SHP77 (cell line): Measurements from ENCODE around the gene BPIFA1.

ENCODE experiments used
- DNase-seq, 2 experiments: peaks; one replicate each; lab custom pipeline; 2025; lab: John Stamatoyannopoulos, UW

The BPIFA1 gene

GRCh38 chr20:33239979-33240736 lies 4.4 kb downstream of the BPIFA1 start:
- DNase-seq: no peak

GRCh38 chr20:33240923-33241322 lies 5.1 kb downstream of the BPIFA1 start:
- DNase-seq: no peak

- no peak for DNase-seq
Measured at GRCh38 chr20:33242319-33243100, 6.7 kb downstream of the BPIFA1 start.

GRCh38 chr20:33246077-33246476 lies 10.3 kb downstream of the BPIFA1 start:
- no peak for DNase-seq

GRCh38 chr20:33249456-33249855 lies 13.7 kb downstream of the BPIFA1 start:
- DNase-seq: no peak

DNA sequence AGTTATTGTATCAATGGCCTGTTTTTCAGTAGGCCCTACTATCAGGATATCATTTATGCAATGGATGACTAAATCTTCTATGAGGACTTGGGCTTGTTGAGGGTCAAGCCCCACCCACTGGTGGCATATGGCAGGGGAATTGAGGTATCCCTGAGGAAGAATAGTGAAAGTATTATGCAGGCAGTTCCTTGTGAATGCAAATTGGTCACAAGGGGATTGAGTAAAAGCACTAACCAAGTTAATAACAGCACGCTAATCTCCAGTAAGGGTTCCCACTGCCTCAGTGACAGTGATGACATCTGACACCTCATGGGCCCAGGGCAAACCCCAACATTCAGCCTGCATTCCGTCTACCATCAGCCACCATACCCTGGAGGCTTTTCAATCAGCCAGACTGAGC lies 14.9 kb downstream of the BPIFA1 start:
- no peak for DNase-seq

- no peak for DNase-seq
Measured at GRCh38 chr20:33251496-33251895, 15.7 kb downstream of the BPIFA1 start.

- DNase-seq: no peak
Measured at GRCh38 chr20:33252460-33252859, 16.7 kb downstream of the BPIFA1 start.

GRCh38 chr20:33255005-33255404 lies 19.2 kb downstream of the BPIFA1 start:
- DNase-seq: no peak

DNA sequence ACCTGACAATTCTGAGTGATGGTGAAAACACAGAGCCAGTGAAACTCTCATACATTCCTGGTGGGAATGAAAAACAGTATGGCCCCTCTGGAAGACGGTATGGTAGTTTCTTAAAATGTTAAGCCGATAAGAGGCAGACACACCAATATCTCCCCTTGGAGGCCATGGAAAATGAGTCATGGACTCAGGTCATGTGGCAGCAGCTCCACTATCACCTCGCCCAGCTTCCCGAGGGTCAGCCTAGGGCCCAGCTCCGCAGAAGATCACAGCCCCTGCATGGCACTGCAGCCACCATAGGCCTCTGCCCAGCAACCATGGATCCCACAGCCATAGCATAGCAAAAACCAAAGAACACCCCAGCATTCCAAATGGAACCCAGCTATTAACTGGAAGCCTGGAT lies 21.4 kb downstream of the BPIFA1 start:
- DNase-seq: no peak

DNA sequence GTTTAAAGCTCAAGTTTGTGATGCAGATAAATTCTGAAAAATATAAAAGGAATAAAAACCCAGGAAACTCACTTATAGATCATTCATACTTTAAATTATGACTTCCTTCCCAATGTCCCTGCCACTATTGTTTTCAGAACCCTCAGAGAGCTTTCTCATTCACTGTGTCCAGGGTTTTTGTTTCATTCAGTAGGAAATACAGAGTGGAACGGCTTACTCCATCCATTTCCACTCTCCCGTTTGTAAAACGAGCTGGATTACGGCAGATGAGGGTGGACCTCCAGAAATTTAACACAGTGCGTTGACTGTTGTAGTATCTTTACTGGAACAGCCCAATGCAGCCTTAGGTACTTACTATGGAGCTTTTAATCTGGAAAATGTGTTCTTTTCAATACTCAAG lies 23.6 kb downstream of the BPIFA1 start:
- no peak for DNase-seq

GRCh38 chr20:33261465-33261864 lies 25.7 kb downstream of the BPIFA1 start:
- DNase-seq: no peak

GRCh38 chr20:33262658-33263065 lies 26.9 kb downstream of the BPIFA1 start:
- DNase-seq: peak; percentile 53 to 58

GRCh38 chr20:33263784-33264183 lies 28.0 kb downstream of the BPIFA1 start:
- no peak for DNase-seq

GRCh38 chr20:33267701-33268100 lies 31.9 kb downstream of the BPIFA1 start:
- no peak for DNase-seq

DNA sequence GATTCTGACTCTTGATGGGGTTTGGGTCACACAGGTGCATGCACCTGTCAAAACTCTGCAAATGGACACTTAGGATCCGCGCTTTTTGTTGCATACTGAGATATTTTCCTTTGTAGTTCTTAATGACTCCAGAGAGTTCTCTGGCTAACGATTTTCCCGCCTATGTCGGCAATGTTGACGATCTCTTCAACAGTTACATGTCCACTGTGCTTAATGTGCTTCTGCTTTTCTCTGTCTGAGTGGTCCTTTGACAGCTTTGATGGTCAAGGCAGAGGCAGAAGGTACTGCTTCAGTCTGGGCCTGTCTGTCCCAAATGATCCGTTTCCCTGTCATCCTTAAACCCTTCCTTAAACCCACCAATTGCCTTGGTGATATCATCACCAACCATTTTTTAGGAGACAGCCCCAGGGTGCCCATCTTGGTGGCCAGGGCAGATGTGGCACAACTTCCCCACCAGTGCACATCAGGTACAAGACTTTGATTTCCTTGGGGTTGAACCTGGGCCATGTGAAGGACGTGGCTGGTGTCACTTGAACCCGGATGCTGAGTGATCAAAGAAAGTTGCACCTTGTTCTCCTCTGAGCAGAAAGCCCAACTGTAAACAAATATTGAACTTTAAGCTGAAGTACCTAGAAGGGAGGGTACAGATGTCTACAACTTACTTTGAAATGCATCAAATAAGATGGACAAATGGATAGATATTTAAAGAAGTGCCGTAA lies 36.5 kb downstream of the BPIFA1 start:
- no peak for DNase-seq

- no peak for DNase-seq
Measured at GRCh38 chr20:33273117-33273851, 37.5 kb downstream of the BPIFA1 start.

- no peak for DNase-seq
Measured at GRCh38 chr20:33275215-33275614, 39.4 kb downstream of the BPIFA1 start.

DNA sequence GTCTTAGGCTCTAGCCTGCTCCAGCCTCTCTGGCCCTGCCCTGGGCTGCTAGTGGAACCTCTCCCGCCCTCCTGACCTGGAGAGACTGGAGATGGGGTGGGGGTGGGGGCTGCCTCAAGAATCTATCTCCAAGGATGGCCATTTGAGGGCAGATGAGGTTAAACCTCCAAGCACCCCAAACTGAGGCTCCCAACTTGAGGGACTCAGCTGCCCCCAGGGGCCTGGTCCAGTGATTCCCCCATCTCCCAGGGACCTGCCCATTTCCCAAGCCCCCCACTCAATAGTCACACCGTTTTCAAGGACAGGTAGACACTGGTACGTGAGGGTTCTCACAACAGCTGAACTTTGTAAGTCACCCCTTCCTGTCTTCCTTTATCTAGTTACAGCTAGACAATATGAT lies 40.1 kb downstream of the BPIFA1 start:
- DNase-seq: no peak

- DNase-seq: no peak
Measured at GRCh38 chr20:33276303-33277113, 40.7 kb downstream of the BPIFA1 start.
